GM10266 (cell line): ENCODE measurements around the gene CCDC182.

Experiments used
- DNase-seq: peaks from one replicate; pipeline ENCODE4 v3.0.0; 2012; ENCODE audit errors: extremely low spot score
- TF ChIP-seq, protein P1 (sequence below): IDR thresholded peaks from 2 replicates; pipeline ENCODE4 v1.5.1; 2012; ENCODE audit warnings: mild to moderate bottlenecking, low read depth; ENCODE audit not compliant: control insufficient read depth, insufficient read depth; ENCODE audit errors: missing control alignments

CCDC182 gene

DNA sequence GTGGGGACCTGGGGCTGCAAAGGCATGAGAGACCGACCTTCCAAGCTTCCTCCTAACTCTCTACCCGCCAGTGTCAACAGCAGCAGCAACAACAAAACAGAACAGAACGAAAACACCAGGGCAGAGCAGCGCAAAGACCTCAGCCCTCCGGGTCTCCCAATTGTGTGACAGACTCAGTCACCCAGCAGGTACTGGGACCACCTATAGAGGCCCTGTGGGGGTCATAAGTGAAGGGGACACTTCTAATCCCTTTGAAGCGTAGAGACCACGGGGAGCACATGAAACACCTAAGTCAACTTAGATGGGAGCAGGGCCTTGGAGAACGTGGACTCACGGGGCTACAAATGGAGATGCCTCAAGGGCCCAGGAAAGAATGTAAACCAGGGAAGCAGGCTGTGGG, 12.6 kb upstream of the CCDC182 start:
- TF ChIP-seq, protein P1, sequence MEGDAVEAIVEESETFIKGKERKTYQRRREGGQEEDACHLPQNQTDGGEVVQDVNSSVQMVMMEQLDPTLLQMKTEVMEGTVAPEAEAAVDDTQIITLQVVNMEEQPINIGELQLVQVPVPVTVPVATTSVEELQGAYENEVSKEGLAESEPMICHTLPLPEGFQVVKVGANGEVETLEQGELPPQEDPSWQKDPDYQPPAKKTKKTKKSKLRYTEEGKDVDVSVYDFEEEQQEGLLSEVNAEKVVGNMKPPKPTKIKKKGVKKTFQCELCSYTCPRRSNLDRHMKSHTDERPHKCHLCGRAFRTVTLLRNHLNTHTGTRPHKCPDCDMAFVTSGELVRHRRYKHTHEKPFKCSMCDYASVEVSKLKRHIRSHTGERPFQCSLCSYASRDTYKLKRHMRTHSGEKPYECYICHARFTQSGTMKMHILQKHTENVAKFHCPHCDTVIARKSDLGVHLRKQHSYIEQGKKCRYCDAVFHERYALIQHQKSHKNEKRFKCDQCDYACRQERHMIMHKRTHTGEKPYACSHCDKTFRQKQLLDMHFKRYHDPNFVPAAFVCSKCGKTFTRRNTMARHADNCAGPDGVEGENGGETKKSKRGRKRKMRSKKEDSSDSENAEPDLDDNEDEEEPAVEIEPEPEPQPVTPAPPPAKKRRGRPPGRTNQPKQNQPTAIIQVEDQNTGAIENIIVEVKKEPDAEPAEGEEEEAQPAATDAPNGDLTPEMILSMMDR, result no peak
- no peak for DNase-seq

DNA sequence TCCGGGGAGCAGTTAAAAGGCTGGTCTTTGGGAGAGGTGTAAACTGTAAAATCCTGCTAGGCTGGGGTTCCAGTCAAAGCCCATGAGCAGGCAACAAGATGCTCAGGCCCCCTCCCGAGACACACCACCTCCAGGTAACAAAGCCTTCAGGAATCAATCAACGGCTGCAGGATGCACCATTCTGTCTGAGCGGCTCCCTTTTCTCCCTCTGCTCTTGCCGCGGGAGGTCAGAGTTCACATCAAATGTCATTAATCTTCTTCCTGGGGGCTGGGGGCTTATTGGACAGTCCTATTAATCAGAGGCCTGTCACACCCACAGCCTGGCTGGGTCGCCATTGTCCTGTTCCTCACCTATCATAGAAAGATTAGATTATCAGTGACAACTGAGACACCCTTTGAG, 11.9 kb upstream of the CCDC182 start:
- TF ChIP-seq, protein P1, result no peak
- no peak for DNase-seq

DNA sequence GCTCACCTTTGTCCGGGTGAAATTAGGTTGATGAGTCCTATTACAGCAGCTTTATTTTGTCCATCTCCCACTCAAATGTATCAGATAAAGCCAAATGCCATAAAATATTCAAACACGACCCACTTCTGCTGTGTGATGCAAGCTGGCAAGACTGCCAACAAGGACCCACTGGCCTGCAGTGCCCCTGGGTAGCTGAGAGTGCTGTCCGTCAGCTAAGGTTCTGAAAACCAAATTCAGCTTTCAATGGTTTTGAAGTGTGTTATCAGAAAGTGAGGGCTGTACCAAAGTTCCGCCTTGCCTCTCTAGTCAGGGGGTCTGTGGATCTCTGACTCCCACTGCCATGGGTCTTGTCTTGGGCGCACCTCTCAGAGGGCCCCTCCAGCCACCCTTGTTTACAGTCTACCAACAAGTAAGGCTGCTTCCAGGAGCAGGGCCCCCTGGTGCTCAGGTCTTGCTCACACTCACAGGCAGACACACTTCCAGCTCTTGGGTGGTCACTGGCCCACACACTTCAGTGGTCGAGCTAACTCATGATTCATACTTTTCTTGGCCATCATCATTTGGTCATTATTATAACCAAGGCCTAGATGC, 10.5 kb upstream of the CCDC182 start:
- DNase-seq, result no peak
- TF ChIP-seq, protein P1, result no peak

DNA sequence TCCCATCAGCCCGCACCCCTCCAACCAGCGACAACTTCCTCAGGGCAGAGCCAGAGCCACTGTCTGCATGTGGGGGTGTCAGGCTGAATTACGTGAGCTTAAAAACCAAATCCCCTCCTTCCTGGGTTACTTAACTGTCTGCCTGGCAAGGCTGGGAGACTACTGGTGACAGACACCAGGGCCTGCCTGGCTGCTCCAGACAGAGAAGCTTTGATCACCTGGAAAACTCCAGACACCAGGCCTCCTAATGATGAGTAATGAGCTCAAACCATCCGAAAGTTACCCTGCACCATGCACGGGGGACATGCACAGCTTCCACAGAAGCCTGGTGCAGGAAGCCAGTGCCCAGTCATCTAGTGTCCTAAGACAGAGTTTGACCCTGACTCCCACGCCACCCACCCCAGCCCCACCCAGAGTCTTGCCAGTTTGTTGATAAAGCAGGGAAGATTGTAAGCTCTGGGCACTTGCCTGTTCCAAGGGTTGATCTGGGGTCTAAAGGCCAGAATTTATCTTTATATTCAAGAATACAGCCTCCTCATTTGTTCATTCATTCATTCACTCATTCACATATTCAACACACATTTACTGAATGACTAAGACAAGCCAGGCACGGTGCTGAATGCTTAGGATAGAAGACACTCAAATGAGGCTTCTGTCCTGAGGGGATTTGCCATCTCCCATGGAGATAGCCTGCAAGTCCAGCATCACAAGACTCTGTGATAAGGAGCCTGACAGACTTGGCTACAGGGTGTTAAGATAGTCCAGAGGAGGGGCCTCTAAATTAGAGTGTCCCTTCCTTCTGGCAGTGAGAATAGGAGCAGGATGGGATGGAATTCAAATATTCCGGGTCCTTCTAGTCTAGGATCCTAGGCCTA, 7.2 kb upstream of the CCDC182 start:
- no peak for DNase-seq
- TF ChIP-seq, protein P1, result no peak

DNA sequence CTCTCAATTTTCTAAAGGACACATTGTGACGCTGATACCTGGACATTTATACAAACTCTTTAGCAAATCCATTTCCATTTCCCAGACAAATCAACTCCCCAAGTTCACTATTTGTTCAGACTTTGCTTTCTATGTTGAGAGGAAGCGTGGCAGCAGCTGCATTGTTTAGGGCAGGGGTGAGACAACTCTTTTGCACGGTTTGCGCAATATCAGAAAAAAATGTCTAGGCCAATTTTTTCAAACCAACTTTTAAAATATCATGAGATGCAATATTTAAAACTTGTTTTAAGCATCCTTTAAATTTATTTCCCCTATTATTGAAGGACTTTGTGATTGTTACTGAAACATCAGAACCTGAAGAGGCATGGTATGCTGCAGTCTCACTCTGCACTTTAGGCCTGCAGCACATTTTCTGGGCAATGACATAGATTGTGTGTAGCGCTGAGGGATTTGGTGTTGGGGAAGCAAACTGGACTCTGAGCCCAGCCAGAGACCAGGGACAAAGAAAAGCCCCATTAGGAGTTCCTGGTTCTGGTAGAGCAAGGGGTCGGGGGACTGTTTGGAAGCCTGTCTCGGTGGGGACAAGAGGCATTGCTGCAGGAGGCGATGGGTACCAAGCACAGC, 6.4 kb upstream of the CCDC182 start:
- TF ChIP-seq, protein P1, result no peak
- no peak for DNase-seq

DNA sequence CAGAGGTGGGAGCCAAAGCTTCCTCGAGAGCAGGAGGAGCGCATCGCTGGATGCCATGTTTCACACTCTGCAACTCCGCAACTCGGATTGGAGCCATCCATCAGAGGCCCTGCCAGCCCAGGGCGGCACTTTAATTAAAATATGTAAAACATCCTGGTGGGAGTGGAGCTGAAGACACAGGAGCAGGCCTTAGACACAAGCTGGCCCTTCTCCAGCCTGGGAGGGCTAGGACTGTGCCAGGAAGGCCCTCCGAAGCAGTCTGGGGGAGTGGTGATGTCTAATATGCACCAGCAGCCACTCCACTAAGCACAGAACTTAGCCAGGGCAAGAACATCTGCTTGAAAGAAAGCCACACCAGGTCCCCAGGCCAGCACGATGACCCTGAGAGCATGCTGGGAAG, 5.8 kb upstream of the CCDC182 start:
- no peak for DNase-seq
- TF ChIP-seq, protein P1, result no peak
